GM23248 (cell line): Measurements from ENCODE around the gene SNRPA. TPM values are rescaled to one million over a fixed set of nuclear protein-coding genes. Genes with fewer than 3 reads are reported as not detected.

ENCODE experiments used
- DNase-seq: peaks from one replicate; pipeline ENCODE4 v3.0.0-alpha.2; 2015
- H2AFZ ChIP-seq: fragments of 200-600 bp; sonication (generic); 2 replicates; pipeline ENCODE4 v1.6.1; 2016; ENCODE audit warnings: antibody characterized with exemption
- H3F3A ChIP-seq: fragments of 200-600 bp; sonication (generic); 2 replicates; pipeline ENCODE4 v1.6.1; 2016; ENCODE audit warnings: mild to moderate bottlenecking, antibody characterized with exemption, mixed run types; ENCODE audit not compliant: insufficient read depth
- H3K27ac ChIP-seq: fragments of 200-600 bp; sonication (generic); 2 replicates; pipeline ENCODE4 v1.5.1; 2016; ENCODE audit warnings: mild to moderate bottlenecking
- H3K27me3 ChIP-seq: fragments of 200-600 bp; sonication (generic); replicated peaks from 2 replicates; pipeline ENCODE4 v1.6.1; 2016; ENCODE audit warnings: mild to moderate bottlenecking; ENCODE audit not compliant: insufficient read depth
- H3K36me3 ChIP-seq: fragments of 200-600 bp; sonication (generic); 2 replicates; pipeline ENCODE4 v1.6.1; 2016; ENCODE audit warnings: low read depth, mild to moderate bottlenecking
- H3K4me1 ChIP-seq: fragments of 200-600 bp; sonication (generic); 2 replicates; pipeline ENCODE4 v1.6.1; 2016; ENCODE audit warnings: mild to moderate bottlenecking; ENCODE audit not compliant: insufficient read depth
- H3K4me2 ChIP-seq: fragments of 200-600 bp; sonication (generic); one replicate; pipeline ENCODE4 v1.6.1; 2016; ENCODE audit warnings: mild to moderate bottlenecking; ENCODE audit not compliant: unreplicated experiment
- H3K4me3 ChIP-seq: fragments of 200-600 bp; sonication (generic); 2 replicates; pipeline ENCODE4 v1.5.1; 2016; ENCODE audit warnings: mild to moderate bottlenecking
- H3K79me2 ChIP-seq: fragments of 200-600 bp; sonication (generic); 2 replicates; pipeline ENCODE4 v1.6.1; 2016; ENCODE audit warnings: mild to moderate bottlenecking; ENCODE audit not compliant: insufficient read depth
- H3K9ac ChIP-seq: fragments of 200-600 bp; sonication (generic); 2 replicates; pipeline ENCODE4 v1.6.1; 2016; ENCODE audit warnings: mild to moderate bottlenecking
- H3K9me2 ChIP-seq: fragments of 200-600 bp; sonication (generic); 2 replicates; pipeline ENCODE4 v1.6.1; 2016; ENCODE audit warnings: mixed run types, mild to moderate bottlenecking, moderate library complexity; ENCODE audit not compliant: insufficient read depth
- H3K9me3 ChIP-seq: fragments of 200-600 bp; sonication (generic); one replicate; pipeline ENCODE4 v1.6.1; 2017; ENCODE audit warnings: low read depth
- H4K20me1 ChIP-seq: fragments of 200-600 bp; sonication (generic); 2 replicates; pipeline ENCODE4 v1.6.0; 2016; ENCODE audit not compliant: insufficient read depth
- EZH2 ChIP-seq: fragments of 200-600 bp; sonication (generic); IDR thresholded peaks from 2 replicates; pipeline ENCODE4 v1.6.1; 2018; ENCODE audit warnings: antibody characterized with exemption, mild to moderate bottlenecking; ENCODE audit not compliant: insufficient read depth, poor library complexity, severe bottlenecking
- EZH2phosphoT487 ChIP-seq: fragments of 200-600 bp; sonication (generic); IDR thresholded peaks from 2 replicates; pipeline ENCODE4 v1.6.1; 2018; ENCODE audit warnings: antibody characterized with exemption, moderate library complexity, mild to moderate bottlenecking, low read depth; ENCODE audit not compliant: insufficient read depth
- WGBS, 2 experiments: methylation state at CpG; one replicate each; pipeline ENCODE4 v1.1.6; 2015 to 2017; ENCODE audit warnings: low lambda C conversion rate in 2 of 2, low coverage in 1 of 2; ENCODE audit errors: missing lambda C conversion rate in 2 of 2; 5-methylcytosine and 5-hydroxymethylcytosine counted together
- in situ Hi-C: fragments of 300-500 bp; cut with MboI; formaldehyde crosslinking; loops from 2 replicates; pipeline ENCODE4 v1.15.0; 2020
- polyA plus RNA-seq: library from polyadenylated mRNA; unstranded; fragments of >200 nt; fragmentation: Nextera tagmentation; extraction: Ambion mirVana; gene quantifications from 2 replicates; pipeline ENCODE4 v1.2.1, GENCODE V29; 2016
- total RNA-seq: library from RNA; depleted of rRNA; stranded (reverse); fragments of >200 nt; shearing (Covaris generic); gene quantifications from 2 replicates; pipeline ENCODE4 v1.2.3, GENCODE V29; 2014

SNRPA gene
- total and polyA plus RNA-seq, 2 experiments from 2014 or later = 30.6 to 58.5 TPM

DNA sequence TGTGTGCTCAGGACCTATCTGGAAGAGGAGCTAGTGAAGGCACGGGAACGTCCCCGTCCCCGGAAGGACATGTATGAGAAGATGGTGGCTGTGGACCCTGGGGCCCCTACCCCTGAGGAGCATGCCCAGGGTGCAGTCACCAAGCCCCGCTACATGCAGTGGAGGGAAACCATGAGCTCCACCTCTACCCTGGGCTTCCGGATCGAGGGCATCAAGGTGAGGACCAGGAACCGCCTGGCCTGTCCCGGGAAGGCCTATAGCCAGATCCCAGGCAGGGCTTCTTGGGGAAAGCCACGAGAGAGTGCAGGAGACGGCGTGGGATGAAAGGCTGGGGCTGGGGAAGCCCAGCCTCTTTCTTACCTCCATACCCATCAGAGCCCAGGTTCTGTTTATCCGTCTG lies 17.9 kb upstream of the SNRPA start:
- Histone ChIP-seq H3K36me3 (peaks cover 33% of the 10 kb centered on the region), H3K4me1 (no peaks in the 10 kb centered on the region), H3K79me2 (no peaks in the 10 kb centered on the region), H3K9ac (no peak overlapping the region), H3K9me3 (no peaks in the 10 kb centered on the region), H2AFZ (no peak overlapping the region), H3K27me3 (no peaks in the 10 kb centered on the region), H4K20me1 (no peaks in the 10 kb centered on the region), H3F3A (0 out of 2 replicates have a peak, but pooled peaks cover 3% of the 10 kb centered on the region), H3K27ac (no peak overlapping the region), H3K4me2 (no peak overlapping the region), H3K9me2 (no peaks in the 10 kb centered on the region), H3K4me3 (no peak overlapping the region)
- 92 to 95% methylated on average over 13 of the region's 13 CpGs for WGBS, 2 experiments
- DNase-seq = no peak
- in situ Hi-C loops = no loop called here
- TF ChIP-seq EZH2 (no peak), EZH2phosphoT487 (no peak)

DNA sequence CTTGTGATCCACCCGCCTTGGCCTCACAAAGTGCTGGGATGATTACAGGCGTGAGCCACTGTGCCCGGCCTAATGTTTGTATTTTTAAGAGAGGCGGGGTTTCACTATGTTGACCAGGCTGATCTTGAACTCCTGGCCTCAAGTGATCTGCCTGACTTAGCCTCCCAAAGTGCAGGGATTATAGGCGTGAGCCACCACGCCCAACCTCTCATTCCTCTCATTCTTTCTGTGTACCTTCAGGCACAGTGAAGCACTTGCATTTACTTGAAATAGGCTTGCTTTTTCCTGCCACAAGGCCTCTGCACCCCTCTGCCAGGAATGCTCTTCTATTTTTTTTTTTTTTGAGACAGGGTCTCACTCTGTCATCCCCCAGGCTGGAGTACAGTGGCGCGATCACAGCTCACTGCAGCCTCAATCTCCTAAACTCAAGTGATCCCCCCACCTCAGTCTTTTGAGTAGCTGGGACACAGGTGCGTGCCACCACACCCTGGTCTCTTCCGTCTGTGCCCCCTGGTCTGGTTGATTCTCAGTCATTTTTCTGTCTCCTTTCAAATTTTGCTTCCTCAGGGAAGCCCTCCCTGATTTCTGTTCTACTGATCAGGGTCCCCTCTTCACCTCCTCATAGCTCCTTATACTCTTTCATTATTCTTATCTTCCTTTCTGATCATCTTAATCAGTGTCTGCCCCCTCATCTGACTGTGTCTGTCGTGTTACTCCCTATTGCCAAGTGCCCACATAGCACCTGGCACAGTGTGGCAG lies 15.8 kb upstream of the SNRPA start:
- Histone ChIP-seq H3K4me3 (no peak overlapping the region), H4K20me1 (no peaks in the 10 kb centered on the region), H3K27ac (no peak overlapping the region), H3K9ac (no peak overlapping the region), H3F3A (peaks cover 20% of the 10 kb centered on the region), H3K4me1 (peaks cover 5% of the 10 kb centered on the region), H3K27me3 (no peaks in the 10 kb centered on the region), H2AFZ (no peak overlapping the region), H3K79me2 (no peaks in the 10 kb centered on the region), H3K36me3 (peaks cover 25% of the 10 kb centered on the region), H3K4me2 (no peak overlapping the region), H3K9me3 (no peaks in the 10 kb centered on the region), H3K9me2 (no peaks in the 10 kb centered on the region)
- 95% methylated on average over 11 of the region's 11 CpGs for WGBS, 2 experiments
- TF ChIP-seq EZH2phosphoT487 (no peak), EZH2 (no peak)
- in situ Hi-C loops = no loop called here
- no peak for DNase-seq

DNA sequence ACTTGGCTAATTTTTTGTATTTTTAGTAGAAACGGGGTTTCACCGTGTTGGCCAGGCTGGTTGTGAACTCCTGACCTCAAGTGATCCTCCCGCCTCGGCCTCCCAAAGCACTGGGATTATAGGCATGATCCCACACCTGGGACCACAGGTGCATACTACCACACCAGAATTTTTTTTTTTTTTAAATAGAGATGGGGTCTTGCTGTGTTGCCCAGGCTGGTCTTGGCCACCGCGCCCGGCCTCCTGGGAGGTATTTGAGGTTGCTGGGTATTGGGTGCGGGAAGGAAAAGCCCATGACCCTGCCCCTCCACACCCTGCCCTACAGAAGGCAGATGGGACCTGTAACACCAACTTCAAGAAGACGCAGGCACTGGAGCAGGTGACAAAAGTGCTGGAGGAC lies 14.3 kb upstream of the SNRPA start:
- Histone ChIP-seq H3K9me3 (no peaks in the 10 kb centered on the region), H3K9ac (no peak overlapping the region), H3K4me3 (no peak overlapping the region), H3F3A (peaks cover 31% of the 10 kb centered on the region), H4K20me1 (no peaks in the 10 kb centered on the region), H3K9me2 (no peaks in the 10 kb centered on the region), H3K4me1 (peaks cover 16% of the 10 kb centered on the region), H2AFZ (no peak overlapping the region), H3K27me3 (no peaks in the 10 kb centered on the region), H3K27ac (no peak overlapping the region), H3K4me2 (no peak overlapping the region), H3K36me3 (peaks cover 15% of the 10 kb centered on the region), H3K79me2 (no peaks in the 10 kb centered on the region)
- in situ Hi-C loops = no loop called here
- TF ChIP-seq EZH2 (no peak), EZH2phosphoT487 (no peak)
- DNase-seq = no peak
- WGBS, 2 experiments = 91 to 92% methylated on average over 9 of the region's 9 CpGs

DNA sequence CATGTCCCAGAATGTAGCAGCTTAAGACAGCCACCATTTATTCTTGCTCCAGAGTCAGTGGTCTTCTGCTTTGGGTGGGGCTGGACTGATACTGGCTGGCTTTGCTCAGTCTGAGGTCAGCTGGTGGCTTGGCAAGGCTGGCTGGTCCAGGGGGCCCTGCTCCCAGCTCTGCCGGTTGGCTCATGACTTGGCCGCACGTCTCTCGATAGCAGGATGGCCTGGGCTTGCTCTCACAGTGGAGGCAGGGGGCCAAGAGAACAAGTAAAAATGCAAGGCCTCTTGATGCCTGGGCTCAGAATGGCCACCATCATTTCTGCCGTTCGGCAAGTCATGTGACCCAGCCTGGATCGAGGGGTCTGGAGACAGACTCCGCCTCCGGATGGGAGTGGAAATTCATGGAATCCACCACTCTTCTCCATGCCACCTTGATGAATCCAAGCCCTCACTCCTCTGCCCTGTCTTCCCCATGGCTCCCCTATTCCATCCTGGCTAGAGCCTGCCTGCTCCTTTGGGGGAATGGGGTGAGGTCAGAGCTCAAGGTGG lies 13.8 kb upstream of the SNRPA start:
- Histone ChIP-seq H3K9me3 (no peaks in the 10 kb centered on the region), H3K4me2 (no peak overlapping the region), H3K9ac (no peak overlapping the region), H3K27ac (no peak overlapping the region), H3K4me1 (peaks cover 16% of the 10 kb centered on the region), H3K27me3 (no peaks in the 10 kb centered on the region), H3K4me3 (no peak overlapping the region), H3F3A (peaks cover 31% of the 10 kb centered on the region), H3K9me2 (no peaks in the 10 kb centered on the region), H3K36me3 (peaks cover 15% of the 10 kb centered on the region), H4K20me1 (no peaks in the 10 kb centered on the region), H2AFZ (no peak overlapping the region), H3K79me2 (no peaks in the 10 kb centered on the region)
- in situ Hi-C loops = no loop called here
- DNase-seq = no peak
- WGBS, 2 experiments = 55 to 59% methylated on average over 9 of the region's 9 CpGs
- no peak for TF ChIP-seq EZH2phosphoT487
- no peak for TF ChIP-seq EZH2
